ENCODE measurements around the gene LGMN. TPM values are rescaled to one million over a fixed set of nuclear protein-coding genes. Genes with fewer than 3 reads are reported as not detected.

The LGMN gene
- total and polyA plus RNA-seq, 9 of the 15 experiments (the other 6 are each of a cell fraction or from before 2014, with no cell fraction given): 0.05 to 1.4 (median 0.43) TPM; not detected in 2

GRCh38 chr14:92686411-92686899, 62.0 kb downstream of the LGMN start:
- WGBS (ENCODE audit: insufficient coverage, low coverage, missing lambda C conversion rate): 0% methylated on average over 2 of the region's 9 CpGs
- H3K36me3 ChIP-seq (ENCODE audit: control insufficient read depth, insufficient read depth, low read length): no peaks in the 10 kb centered on the region
- H4K20me1 ChIP-seq (replicated peaks; ENCODE audit: control insufficient read depth, insufficient read depth, low read length): peaks cover 3% of the 10 kb centered on the region; the same call in 1 of the 2 replicates
- DNase-seq (ENCODE audit: extremely low read depth in 1 of 4, low spot score in 3 of 4) (no peak), FAIRE-seq (no peak), ATAC-seq (no peak)
- no TSS peak for BruUV-seq (replicated peaks)
- ChIA-PET CTCF (ENCODE audit: low intra/inter-chr PET ratio) (interaction anchor here (1.6 kb wide), 1 partner anchor 98 kb away, joined by 14 read pairs; no protein-coding TSS in a partner anchor), POLR2A (interaction anchor here (0.6 kb wide), 2 partner anchors 432 to 442 kb away, joined by 3 to 5 read pairs; no protein-coding TSS in a partner anchor)
- H3K27me3 ChIP-seq (ENCODE audit: control insufficient read depth in 2 of 2, insufficient read depth in 2 of 2, low read length in 2 of 2): peaks cover 0 to 10% of the 10 kb centered on the region in 2 experiments; a peak in 2 of 5 replicates
- H3K9me1 ChIP-seq (ENCODE audit: control insufficient read depth, insufficient read depth, low read length): no peaks in the 10 kb centered on the region
- H3K79me2 ChIP-seq (ENCODE audit: control insufficient read depth, insufficient read depth, low read length): no peaks in the 10 kb centered on the region
- H3K4me3 ChIP-seq: no peak overlapping the region
- peaks cover 0 to 22% of the 10 kb centered on the region in 2 experiments; a peak in 2 of 5 replicates for H3K4me1 ChIP-seq (replicated peaks in 1 of 2; ENCODE audit: control insufficient read depth in 2 of 2, insufficient read depth in 2 of 2, low read length in 2 of 2)
- in situ Hi-C loops (cut with MboI): no loop called here
- no peak overlapping the region for H3K9ac ChIP-seq (ENCODE audit: insufficient read depth in 1 of 2, low read depth in 2 of 2, low read length in 2 of 2)
- H3K9me3 ChIP-seq (replicated peaks; ENCODE audit: control insufficient read depth, insufficient read depth, low read depth, low read length): no peaks in the 10 kb centered on the region
- no peak overlapping the region for H2AFZ ChIP-seq (ENCODE audit: low read depth, low read length)
- H3K27ac ChIP-seq (ENCODE audit: extremely low read depth, low read depth, low read length): no peak overlapping the region
- H3K4me2 ChIP-seq (ENCODE audit: insufficient read depth, low read length): no peak overlapping the region
- TF ChIP-seq TCF3 (CRISPR knock-in tag; IDR thresholded peaks at IDR 0.05) (no peak), ATF7 (IDR thresholded peaks at IDR 0.05) (no peak), RBM14 (IDR thresholded peaks at IDR 0.05; ENCODE audit: borderline replicate concordance, insufficient read depth, low read depth, low read length) (no peak)
- intact Hi-C loops (cut with micrococcal nuclease): no loop called here

GRCh38 chr14:92685784-92686355, 62.6 kb downstream of the LGMN start:
- no peak overlapping the region for H3K4me3 ChIP-seq
- no peaks in the 10 kb centered on the region for H3K36me3 ChIP-seq (ENCODE audit: control insufficient read depth, insufficient read depth, low read length)
- no peak overlapping the region for H3K27ac ChIP-seq (ENCODE audit: extremely low read depth, low read depth, low read length)
- no peak overlapping the region for H3K4me2 ChIP-seq (ENCODE audit: insufficient read depth, low read length)
- H3K9me3 ChIP-seq (replicated peaks; ENCODE audit: control insufficient read depth, insufficient read depth, low read depth, low read length): no peaks in the 10 kb centered on the region
- 24% methylated on average over 4 of the region's 4 CpGs for WGBS (ENCODE audit: insufficient coverage, low coverage, missing lambda C conversion rate)
- no peak for DNase-seq (ENCODE audit: extremely low read depth in 1 of 4, low spot score in 3 of 4)
- H3K9ac ChIP-seq (ENCODE audit: insufficient read depth in 1 of 2, low read depth in 2 of 2, low read length in 2 of 2): no peak overlapping the region
- H3K9me1 ChIP-seq (ENCODE audit: control insufficient read depth, insufficient read depth, low read length): no peaks in the 10 kb centered on the region
- ChIA-PET CTCF (ENCODE audit: low intra/inter-chr PET ratio) (interaction anchor here (1.6 kb wide), 1 partner anchor 99 kb away, joined by 14 read pairs; no protein-coding TSS in a partner anchor), POLR2A (no interaction called here)
- no peak overlapping the region for H2AFZ ChIP-seq (ENCODE audit: low read depth, low read length)
- no TSS peak for BruUV-seq (replicated peaks)
- no peak for FAIRE-seq
- intact Hi-C loops (cut with micrococcal nuclease) (no loop called here), in situ Hi-C loops (cut with MboI) (no loop called here)
- H4K20me1 ChIP-seq (replicated peaks; ENCODE audit: control insufficient read depth, insufficient read depth, low read length): peaks cover 3% of the 10 kb centered on the region; the same call in 1 of the 2 replicates
- TF ChIP-seq DDX20 (tag; IDR thresholded peaks at IDR 0.05; ENCODE audit: low read depth) (no peak), ZNF75A (CRISPR knock-in tag; IDR thresholded peaks at IDR 0.05) (no peak), MCM2 (IDR thresholded peaks at IDR 0.05; ENCODE audit: low read depth) (no peak), TAF1 (IDR thresholded peaks at IDR 0.05; ENCODE audit: control insufficient read depth, extremely low read depth, insufficient read depth, low read length, severe bottlenecking) (no peak)
- H3K79me2 ChIP-seq (ENCODE audit: control insufficient read depth, insufficient read depth, low read length): no peaks in the 10 kb centered on the region
- peaks cover 0 to 22% of the 10 kb centered on the region in 2 experiments; a peak in 2 of 5 replicates for H3K4me1 ChIP-seq (replicated peaks in 1 of 2; ENCODE audit: control insufficient read depth in 2 of 2, insufficient read depth in 2 of 2, low read length in 2 of 2)
- no peak for ATAC-seq
- peaks cover 0 to 10% of the 10 kb centered on the region in 2 experiments; a peak in 2 of 5 replicates for H3K27me3 ChIP-seq (ENCODE audit: control insufficient read depth in 2 of 2, insufficient read depth in 2 of 2, low read length in 2 of 2)
